Measurements from ENCODE around the gene THSD7B.

Gene THSD7B

DNA sequence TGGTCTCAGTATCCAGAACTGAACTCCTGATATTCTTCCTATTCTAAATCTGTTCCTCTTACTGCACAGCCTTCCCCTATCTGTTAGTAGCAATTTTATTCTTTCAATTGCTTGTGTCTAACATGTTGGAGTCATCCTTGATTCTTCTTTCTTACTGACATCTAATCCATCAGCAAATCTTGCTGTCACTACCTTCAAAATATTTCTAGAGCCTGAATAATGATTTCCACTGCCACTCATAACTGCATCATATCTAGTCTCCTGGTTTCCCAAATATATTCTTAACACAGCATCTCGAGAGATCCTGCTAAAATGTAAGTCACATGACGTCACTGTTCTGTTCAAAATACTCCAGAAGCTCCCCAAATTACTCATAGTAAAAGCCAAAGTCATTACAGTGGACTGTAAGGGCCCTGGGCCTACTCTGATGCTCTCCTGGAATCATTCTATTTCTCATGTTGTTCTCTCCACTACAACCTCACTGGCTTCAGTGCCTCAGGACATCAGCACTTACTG lies 95.2 kb downstream of the THSD7B start:
- TF ChIP-seq, protein P1, sequence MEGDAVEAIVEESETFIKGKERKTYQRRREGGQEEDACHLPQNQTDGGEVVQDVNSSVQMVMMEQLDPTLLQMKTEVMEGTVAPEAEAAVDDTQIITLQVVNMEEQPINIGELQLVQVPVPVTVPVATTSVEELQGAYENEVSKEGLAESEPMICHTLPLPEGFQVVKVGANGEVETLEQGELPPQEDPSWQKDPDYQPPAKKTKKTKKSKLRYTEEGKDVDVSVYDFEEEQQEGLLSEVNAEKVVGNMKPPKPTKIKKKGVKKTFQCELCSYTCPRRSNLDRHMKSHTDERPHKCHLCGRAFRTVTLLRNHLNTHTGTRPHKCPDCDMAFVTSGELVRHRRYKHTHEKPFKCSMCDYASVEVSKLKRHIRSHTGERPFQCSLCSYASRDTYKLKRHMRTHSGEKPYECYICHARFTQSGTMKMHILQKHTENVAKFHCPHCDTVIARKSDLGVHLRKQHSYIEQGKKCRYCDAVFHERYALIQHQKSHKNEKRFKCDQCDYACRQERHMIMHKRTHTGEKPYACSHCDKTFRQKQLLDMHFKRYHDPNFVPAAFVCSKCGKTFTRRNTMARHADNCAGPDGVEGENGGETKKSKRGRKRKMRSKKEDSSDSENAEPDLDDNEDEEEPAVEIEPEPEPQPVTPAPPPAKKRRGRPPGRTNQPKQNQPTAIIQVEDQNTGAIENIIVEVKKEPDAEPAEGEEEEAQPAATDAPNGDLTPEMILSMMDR (IDR thresholded peaks at IDR 0.05; ENCODE audit: unreplicated experiment in 3 of 3), result no peak
- no peaks in the 10 kb centered on the region for H3K27me3 Mint-ChIP-seq (ENCODE audit: low read depth)

DNA sequence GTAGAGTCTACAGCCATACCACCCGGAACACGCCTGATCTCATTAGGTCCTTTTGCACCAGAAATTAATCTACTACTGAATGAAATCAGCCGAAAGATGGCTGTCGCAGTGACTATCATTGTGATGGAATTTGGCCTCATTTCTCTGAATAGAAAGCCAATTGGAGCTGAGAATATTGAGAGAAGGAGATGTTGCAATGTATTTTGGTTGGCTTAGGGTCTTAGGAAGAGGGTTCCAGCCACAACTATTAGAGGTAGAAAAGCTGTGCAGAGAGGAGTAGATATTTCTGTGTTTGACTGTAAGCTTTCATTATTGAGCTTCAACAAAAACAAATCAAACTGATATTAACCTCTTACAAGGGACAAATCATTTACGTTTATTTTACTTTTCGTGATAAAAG lies 98.1 kb downstream of the THSD7B start:
- H3K4me1 Mint-ChIP-seq, result no peaks in the 10 kb centered on the region
- no peaks in the 10 kb centered on the region for H3K36me3 Mint-ChIP-seq (ENCODE audit: low read depth)
- TF ChIP-seq, protein P1 (IDR thresholded peaks at IDR 0.05; ENCODE audit: unreplicated experiment in 3 of 3), result no peak
- H3K27me3 Mint-ChIP-seq (ENCODE audit: low read depth), result no peaks in the 10 kb centered on the region
- H3K27ac Mint-ChIP-seq, result peak overlapping the region in 2 of 3 experiments; percentile 56 to 62
- no peaks in the 10 kb centered on the region for H3K9me3 Mint-ChIP-seq
- H3K4me3 Mint-ChIP-seq, result no peak overlapping the region

More for the DNA sequence above, 95.2 kb downstream of the THSD7B start:
- no peaks in the 10 kb centered on the region for H3K4me1 Mint-ChIP-seq
- H3K4me3 Mint-ChIP-seq, result no peak overlapping the region
- H3K9me3 Mint-ChIP-seq, result no peaks in the 10 kb centered on the region
- no peaks in the 10 kb centered on the region for H3K36me3 Mint-ChIP-seq (ENCODE audit: low read depth)
- no peak overlapping the region for H3K27ac Mint-ChIP-seq

DNA sequence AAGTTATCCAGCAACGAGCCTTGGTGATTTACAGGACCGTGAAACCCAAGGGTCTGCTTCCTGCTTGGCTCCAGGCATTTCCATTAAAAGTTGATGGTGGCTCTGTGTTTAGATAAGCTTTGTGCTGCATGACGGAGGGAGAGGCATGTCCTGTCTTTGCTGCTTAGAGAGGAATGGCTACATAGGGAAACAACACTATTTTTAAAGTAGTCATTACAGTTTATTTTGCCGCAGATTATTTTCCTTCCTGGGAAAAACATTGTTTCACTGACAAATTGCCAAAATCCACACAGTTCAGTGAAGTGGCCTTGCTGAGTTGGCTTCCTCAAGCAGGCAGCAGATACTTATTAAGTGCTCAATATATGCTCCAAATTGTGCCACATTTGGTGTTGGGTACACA lies 98.5 kb downstream of the THSD7B start:
- Mint-ChIP-seq H3K4me1 (no peaks in the 10 kb centered on the region), H3K27ac (peak overlapping the region in 2 of 3 experiments; percentile 56 to 62), H3K4me3 (no peak overlapping the region), H3K9me3 (no peaks in the 10 kb centered on the region), H3K27me3 (ENCODE audit: low read depth) (no peaks in the 10 kb centered on the region), H3K36me3 (ENCODE audit: low read depth) (no peaks in the 10 kb centered on the region)
- TF ChIP-seq, protein P1 (IDR thresholded peaks at IDR 0.05; ENCODE audit: unreplicated experiment in 3 of 3), result no peak

DNA sequence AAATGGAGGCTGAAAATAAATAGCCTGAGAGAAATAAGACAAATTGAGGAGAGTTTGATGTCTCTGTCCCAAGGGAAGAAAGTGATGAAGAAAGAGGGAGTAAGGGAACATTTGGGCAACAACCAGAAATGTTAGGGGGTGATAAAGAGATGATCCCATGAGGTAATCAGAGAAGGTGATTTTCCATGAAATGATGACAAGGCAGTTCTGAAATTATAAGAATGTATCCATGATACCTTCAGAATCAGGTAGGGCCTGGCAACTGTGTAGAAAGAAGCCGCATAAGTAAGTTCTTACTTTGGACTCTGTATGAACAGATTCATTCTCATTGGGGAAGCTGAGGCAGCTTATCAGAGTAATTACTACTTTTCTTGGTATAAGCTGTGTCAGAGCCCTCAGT lies 106.1 kb downstream of the THSD7B start:
- no peaks in the 10 kb centered on the region for H3K36me3 Mint-ChIP-seq (ENCODE audit: low read depth)
- no peak overlapping the region for H3K27ac Mint-ChIP-seq
- H3K27me3 Mint-ChIP-seq (ENCODE audit: low read depth), result no peaks in the 10 kb centered on the region
- no peaks in the 10 kb centered on the region for H3K9me3 Mint-ChIP-seq
- TF ChIP-seq, protein P1 (IDR thresholded peaks at IDR 0.05; ENCODE audit: unreplicated experiment in 3 of 3), result no peak
- H3K4me1 Mint-ChIP-seq, result no peaks in the 10 kb centered on the region
- H3K4me3 Mint-ChIP-seq, result no peak overlapping the region

DNA sequence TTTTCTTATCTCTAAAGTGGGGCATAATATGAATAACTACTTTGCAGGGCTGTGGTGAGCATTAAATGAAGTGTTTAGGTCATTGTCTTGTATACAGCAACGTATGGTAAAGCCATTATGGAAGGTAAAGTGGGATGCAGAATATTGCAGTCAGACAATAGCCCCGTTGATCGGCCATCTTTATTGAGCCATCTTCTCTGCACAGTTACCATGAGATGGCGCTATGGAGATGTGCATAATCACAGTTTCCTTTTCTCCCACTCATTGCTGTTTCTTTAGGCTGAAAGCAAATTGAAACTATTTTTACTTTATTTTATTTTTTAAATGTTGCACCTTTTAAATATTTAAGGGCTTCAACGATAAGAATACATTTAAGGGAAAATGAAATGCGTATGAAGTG lies 108.9 kb downstream of the THSD7B start:
- peaks cover 3% of the 10 kb centered on the region for H3K9me3 Mint-ChIP-seq
- no peak overlapping the region for H3K27ac Mint-ChIP-seq
- no peaks in the 10 kb centered on the region for H3K36me3 Mint-ChIP-seq (ENCODE audit: low read depth)
- no peaks in the 10 kb centered on the region for H3K4me1 Mint-ChIP-seq
- TF ChIP-seq, protein P1 (IDR thresholded peaks at IDR 0.05; ENCODE audit: unreplicated experiment in 3 of 3), result peak; percentile 33 to 48 (median 36)
- H3K27me3 Mint-ChIP-seq (ENCODE audit: low read depth), result peaks cover 4% of the 10 kb centered on the region
- no peak overlapping the region for H3K4me3 Mint-ChIP-seq

DNA sequence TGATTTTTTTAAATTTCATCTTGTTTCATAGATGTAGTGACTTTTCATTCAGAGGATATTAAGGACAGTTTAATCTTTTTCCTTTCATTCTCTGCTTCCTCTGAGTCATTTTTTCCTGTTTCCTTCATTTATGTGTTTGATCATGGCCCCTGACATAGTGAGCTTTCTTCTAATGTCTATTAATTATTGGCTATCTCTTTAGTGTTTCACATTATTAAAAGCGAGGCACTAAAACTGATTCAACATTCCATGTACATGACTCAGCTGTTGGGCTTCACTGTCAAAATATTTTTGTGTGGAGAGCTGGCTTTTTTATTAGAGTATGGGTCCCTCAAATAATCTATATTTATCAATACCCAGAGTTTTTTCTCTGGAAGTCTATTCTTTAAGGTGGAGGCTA lies 125.8 kb downstream of the THSD7B start:
- no peaks in the 10 kb centered on the region for H3K4me1 Mint-ChIP-seq

More for the DNA sequence above, 125.8 kb downstream of the THSD7B start:
- peak overlapping the region in 1 of 3 experiments; percentile 8 for H3K27ac Mint-ChIP-seq
- H3K4me3 Mint-ChIP-seq, result no peak overlapping the region
- H3K9me3 Mint-ChIP-seq, result no peaks in the 10 kb centered on the region
- H3K27me3 Mint-ChIP-seq (ENCODE audit: low read depth), result peaks cover 9% of the 10 kb centered on the region
- TF ChIP-seq, protein P1 (IDR thresholded peaks at IDR 0.05; ENCODE audit: unreplicated experiment in 3 of 3), result no peak
- no peaks in the 10 kb centered on the region for H3K36me3 Mint-ChIP-seq (ENCODE audit: low read depth)

Data from nephron (organoid).